SH-SY5Y (cell line): Measurements from ENCODE around the gene DNAJA2.

Experiments
- GATA2 ChIP-seq: IDR thresholded peaks from 2 replicates; pipeline ENCODE4 v1.6.1; 2011; ENCODE audit warnings: mild to moderate bottlenecking, low read depth, low read length
- GATA3 ChIP-seq: IDR thresholded peaks from 2 replicates; pipeline ENCODE4 v1.6.1; 2011; ENCODE audit warnings: low read depth, mild to moderate bottlenecking, low read length, moderate library complexity

DNA sequence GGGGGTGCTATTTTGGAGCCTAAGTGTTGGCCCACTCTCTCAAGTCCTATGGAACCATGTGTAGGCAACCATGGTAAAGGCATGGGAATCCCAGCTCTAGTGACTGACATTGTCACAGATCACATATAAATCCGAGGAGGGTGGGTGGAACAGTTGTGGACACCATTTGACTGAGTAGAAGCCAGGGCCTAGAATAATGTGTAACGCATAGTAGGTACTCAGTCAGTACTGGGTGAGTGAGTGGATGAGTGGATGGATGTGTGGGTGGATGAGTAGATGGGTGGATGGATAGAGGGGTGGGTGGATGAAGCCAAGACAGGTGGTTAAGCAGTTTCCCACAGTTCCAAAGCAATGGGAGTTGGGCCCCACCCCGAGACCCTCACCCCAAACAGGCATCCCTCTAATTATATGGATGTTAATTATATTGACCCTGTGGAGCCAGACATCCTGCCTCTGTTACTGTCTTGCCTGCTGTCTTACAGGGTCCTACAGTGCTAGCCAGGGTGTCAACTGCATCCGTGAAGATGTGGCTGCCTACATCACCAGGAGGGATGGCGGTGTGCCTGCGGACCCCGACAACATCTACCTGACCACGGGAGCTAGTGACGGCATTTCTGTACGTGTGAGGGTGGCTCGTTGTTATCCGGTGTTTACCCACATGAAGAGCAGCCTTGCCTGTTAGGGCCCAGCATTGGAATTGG lies 67.0 kb downstream of the DNAJA2 start:
- no peak for TF ChIP-seq GATA2
- no peak for TF ChIP-seq GATA3
